Caco-2 (cell line): ENCODE data around the gene ARHGEF28. TPM values are rescaled to one million over a fixed set of nuclear protein-coding genes. Genes with fewer than 3 reads are reported as not detected.

ENCODE experiments used
- BruUV-seq: library from RNA; stranded (reverse); fragments of 400-500 nt; replicated peaks from 2 replicates; lab custom pipeline; 2021; lab: Mats Ljungman, UMichigan
- CTCF ChIA-PET: fragments of 300-600 bp; sonication (Branson Sonifier 250); formaldehyde crosslinking; loops from one replicate; lab custom pipeline; 2022; ENCODE audit warnings: antibody characterized with exemption; lab: Charles Lee
- POLR2A ChIA-PET: fragments of 300-600 bp; sonication (Branson Sonifier 250); formaldehyde crosslinking; loops from one replicate; lab custom pipeline; 2022; ENCODE audit warnings: antibody characterized with exemption; lab: Charles Lee
- DNase-seq, 2 experiments: peaks; one replicate each; pipeline versions ENCODE4 v3.0.0 to v3.0.0-alpha.2; 2020 to 2022
- H3K27me3 ChIP-seq: replicated peaks from 2 replicates; pipeline ENCODE4 v1.6.0; 2011; ENCODE audit warnings: low read length; ENCODE audit not compliant: control insufficient read depth, insufficient read depth
- H3K36me3 ChIP-seq: 2 replicates; pipeline ENCODE4 v1.5.1; 2011; ENCODE audit warnings: low read length; ENCODE audit not compliant: control insufficient read depth, insufficient read depth
- H3K4me1 ChIP-seq: fragments of 250-450 bp; sonication (Bioruptor Pico); 2 replicates; pipeline ENCODE4 v1.5.1; 2020; ENCODE audit warnings: mild to moderate bottlenecking
- H3K4me3 ChIP-seq: 2 replicates; pipeline ENCODE4 v1.5.1; 2011; ENCODE audit warnings: low read depth, mild to moderate bottlenecking, control low read depth, low read length
- H3K9me3 ChIP-seq: fragments of 250-450 bp; sonication (Bioruptor Pico); 2 replicates; pipeline ENCODE4 v1.5.1; 2020; ENCODE audit warnings: mild to moderate bottlenecking, moderate library complexity
- H3K27ac Mint-ChIP-seq: one replicate; pipeline ENCODE4 v1.8.0; 2022; ENCODE audit warnings: mixed read lengths; ENCODE audit not compliant: unreplicated experiment
- H3K27me3 Mint-ChIP-seq: one replicate; pipeline ENCODE4 v1.8.0; 2022; ENCODE audit warnings: mixed read lengths; ENCODE audit not compliant: insufficient read depth, unreplicated experiment
- H3K36me3 Mint-ChIP-seq: one replicate; pipeline ENCODE4 v1.8.0; 2022; ENCODE audit warnings: mild to moderate bottlenecking, mixed read lengths; ENCODE audit not compliant: insufficient read depth, unreplicated experiment
- H3K4me1 Mint-ChIP-seq: one replicate; pipeline ENCODE4 v1.8.0; 2022; ENCODE audit warnings: low read depth, mixed read lengths; ENCODE audit not compliant: unreplicated experiment
- H3K4me3 Mint-ChIP-seq: one replicate; pipeline ENCODE4 v1.8.0; 2022; ENCODE audit warnings: mild to moderate bottlenecking, moderate library complexity, mixed read lengths; ENCODE audit not compliant: unreplicated experiment
- H3K9me3 Mint-ChIP-seq: one replicate; pipeline ENCODE4 v1.8.0; 2022; ENCODE audit warnings: mixed read lengths; ENCODE audit not compliant: unreplicated experiment
- intact Hi-C: fragments of 100-400 bp; cut with micrococcal nuclease; formaldehyde crosslinking; loops from one replicate; pipeline ENCODE4 v1.10.0; 2022; ENCODE audit not compliant: unreplicated experiment
- total RNA-seq: library from RNA; stranded (reverse); gene quantifications from 2 replicates; pipeline ENCODE4 v1.2.3, GENCODE V29; 2022
- TF ChIP-seq, protein P1 (sequence below), 2 experiments: fragments of 200-600 bp in 1 of 2; IDR thresholded peaks; 1 replicate in 1 of 2; 2 replicates in 1 of 2; pipeline versions ENCODE4 v1.5.1 to v1.8.0; 2011 to 2022; ENCODE audit warnings: antibody characterized with exemption in 1 of 2, control low read depth in 1 of 2, inconsistent platforms in 1 of 2, low read depth in 1 of 2, low read length in 1 of 2, mild to moderate bottlenecking in 1 of 2, moderate library complexity in 1 of 2; ENCODE audit not compliant: insufficient read depth in 1 of 2, severe bottlenecking in 1 of 2, unreplicated experiment in 1 of 2

Gene ARHGEF28
- total RNA-seq, 1 experiment from 2014 or later = 4.6 TPM

DNA sequence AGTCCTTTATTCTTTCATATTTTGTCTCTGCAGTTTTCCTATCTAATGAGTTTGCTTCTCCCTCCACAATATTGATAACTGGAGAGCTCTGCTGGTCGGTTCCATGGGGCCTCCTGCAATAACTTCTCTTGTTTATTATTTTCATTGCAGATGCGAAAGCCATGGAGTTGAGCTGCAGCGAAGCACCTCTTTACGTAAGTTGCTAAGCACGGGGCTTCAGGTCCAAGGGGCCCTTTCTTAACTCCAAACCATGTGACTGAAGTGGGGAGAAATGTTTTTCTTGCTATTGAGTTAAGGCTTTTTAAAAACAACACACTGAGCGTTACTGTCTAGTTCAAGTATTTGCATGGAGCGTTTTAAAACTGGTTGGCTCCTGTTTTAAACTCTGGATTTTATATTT is 58.7 kb downstream of the ARHGEF28 start:
- Mint-ChIP-seq H3K4me3 (no peak overlapping the region), H3K9me3 (no peaks in the 10 kb centered on the region), H3K36me3 (no peaks in the 10 kb centered on the region), H3K27ac (no peak overlapping the region), H3K27me3 (peaks cover 2% of the 10 kb centered on the region), H3K4me1 (no peaks in the 10 kb centered on the region)
- TF ChIP-seq, protein P1, sequence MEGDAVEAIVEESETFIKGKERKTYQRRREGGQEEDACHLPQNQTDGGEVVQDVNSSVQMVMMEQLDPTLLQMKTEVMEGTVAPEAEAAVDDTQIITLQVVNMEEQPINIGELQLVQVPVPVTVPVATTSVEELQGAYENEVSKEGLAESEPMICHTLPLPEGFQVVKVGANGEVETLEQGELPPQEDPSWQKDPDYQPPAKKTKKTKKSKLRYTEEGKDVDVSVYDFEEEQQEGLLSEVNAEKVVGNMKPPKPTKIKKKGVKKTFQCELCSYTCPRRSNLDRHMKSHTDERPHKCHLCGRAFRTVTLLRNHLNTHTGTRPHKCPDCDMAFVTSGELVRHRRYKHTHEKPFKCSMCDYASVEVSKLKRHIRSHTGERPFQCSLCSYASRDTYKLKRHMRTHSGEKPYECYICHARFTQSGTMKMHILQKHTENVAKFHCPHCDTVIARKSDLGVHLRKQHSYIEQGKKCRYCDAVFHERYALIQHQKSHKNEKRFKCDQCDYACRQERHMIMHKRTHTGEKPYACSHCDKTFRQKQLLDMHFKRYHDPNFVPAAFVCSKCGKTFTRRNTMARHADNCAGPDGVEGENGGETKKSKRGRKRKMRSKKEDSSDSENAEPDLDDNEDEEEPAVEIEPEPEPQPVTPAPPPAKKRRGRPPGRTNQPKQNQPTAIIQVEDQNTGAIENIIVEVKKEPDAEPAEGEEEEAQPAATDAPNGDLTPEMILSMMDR (IDR thresholded peaks at IDR 0.05; ENCODE audit: insufficient read depth in 1 of 2, low read depth in 1 of 2, low read length in 1 of 2, severe bottlenecking in 1 of 2, unreplicated experiment in 1 of 2) = no peak
- no TSS peak for BruUV-seq
- Histone ChIP-seq H3K36me3 (no peaks in the 10 kb centered on the region), H3K9me3 (no peaks in the 10 kb centered on the region; the same call in 1 of the 2 replicates), H3K27me3 (no peaks in the 10 kb centered on the region), H3K4me1 (no peaks in the 10 kb centered on the region), H3K4me3 (no peak overlapping the region)
- ChIA-PET POLR2A (no interaction called here), CTCF (no interaction called here)
- intact Hi-C loops = no loop called here
- DNase-seq = no peak

DNA sequence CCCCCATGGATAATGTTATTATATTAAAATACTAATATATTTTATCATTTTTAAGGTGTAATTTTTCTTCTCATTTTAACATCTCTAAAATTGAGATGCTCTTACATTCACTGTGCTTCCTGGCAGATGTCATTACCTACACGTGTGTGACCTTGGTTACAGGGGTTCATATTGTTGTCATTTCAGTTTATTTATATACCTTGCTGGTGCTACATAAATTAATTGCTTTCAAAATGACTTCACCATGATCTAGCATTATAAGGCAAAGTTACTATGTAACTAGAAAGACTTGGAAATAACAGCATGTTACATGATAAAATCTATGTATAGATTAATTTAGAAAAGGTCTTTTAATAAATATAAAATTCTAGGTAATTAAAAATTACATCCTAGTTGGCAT is 60.9 kb downstream of the ARHGEF28 start:
- Mint-ChIP-seq H3K4me3 (no peak overlapping the region), H3K27me3 (peaks cover 2% of the 10 kb centered on the region), H3K36me3 (no peaks in the 10 kb centered on the region), H3K4me1 (no peaks in the 10 kb centered on the region), H3K9me3 (no peaks in the 10 kb centered on the region), H3K27ac (no peak overlapping the region)
- intact Hi-C loops = no loop called here
- H3K36me3 ChIP-seq = no peaks in the 10 kb centered on the region
- no TSS peak for BruUV-seq
- no peak for DNase-seq
- TF ChIP-seq, protein P1 (IDR thresholded peaks at IDR 0.05; ENCODE audit: insufficient read depth in 1 of 2, low read depth in 1 of 2, low read length in 1 of 2, severe bottlenecking in 1 of 2, unreplicated experiment in 1 of 2) = no peak
- no peaks in the 10 kb centered on the region for H3K4me1 ChIP-seq
- no peak overlapping the region for H3K4me3 ChIP-seq
- ChIA-PET POLR2A (no interaction called here), CTCF (no interaction called here)
- H3K9me3 ChIP-seq = no peaks in the 10 kb centered on the region; the same call in 1 of the 2 replicates
- no peaks in the 10 kb centered on the region for H3K27me3 ChIP-seq

DNA sequence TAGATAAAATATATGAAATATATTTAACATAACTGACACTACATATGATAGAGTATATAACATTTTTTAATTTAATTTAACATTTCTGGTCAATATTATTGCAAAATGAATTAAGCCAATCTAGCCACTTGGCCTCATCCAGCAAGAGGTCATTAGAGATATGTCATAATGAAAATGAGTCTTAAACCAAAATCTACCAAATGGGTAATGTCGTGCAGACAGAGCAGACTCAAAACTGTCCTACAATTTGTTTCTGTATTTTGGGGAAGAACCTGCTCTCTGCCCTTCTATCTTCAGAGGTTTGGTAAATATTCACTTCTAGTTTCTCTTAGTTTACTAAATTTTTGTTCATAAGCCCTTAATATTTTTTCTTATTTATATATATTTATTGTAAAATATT is 61.4 kb downstream of the ARHGEF28 start:
- Histone ChIP-seq H3K4me3 (no peak overlapping the region), H3K27me3 (no peaks in the 10 kb centered on the region), H3K36me3 (no peaks in the 10 kb centered on the region), H3K9me3 (no peaks in the 10 kb centered on the region; the same call in 1 of the 2 replicates), H3K4me1 (no peaks in the 10 kb centered on the region)
- POLR2A ChIA-PET = no interaction called here
- H3K36me3 Mint-ChIP-seq = no peaks in the 10 kb centered on the region
- no peak for DNase-seq
- H3K4me3 Mint-ChIP-seq = no peak overlapping the region
- no TSS peak for BruUV-seq
- H3K9me3 Mint-ChIP-seq = no peaks in the 10 kb centered on the region
- TF ChIP-seq, protein P1 (IDR thresholded peaks at IDR 0.05; ENCODE audit: insufficient read depth in 1 of 2, low read depth in 1 of 2, low read length in 1 of 2, severe bottlenecking in 1 of 2, unreplicated experiment in 1 of 2) = no peak
- H3K4me1 Mint-ChIP-seq = no peaks in the 10 kb centered on the region
- CTCF ChIA-PET = no interaction called here
- peaks cover 2% of the 10 kb centered on the region for H3K27me3 Mint-ChIP-seq
- no peak overlapping the region for H3K27ac Mint-ChIP-seq
- intact Hi-C loops = no loop called here
